KMS-11 (cell line): ENCODE data around the gene HOXB6.

Experiments used
- H2AFZ ChIP-seq: fragments of 200-600 bp; sonication (generic); 2 replicates; pipeline ENCODE4 v1.6.1; 2016; ENCODE audit warnings: antibody characterized with exemption, mixed run types, low read depth
- H3K27ac ChIP-seq: fragments of 200-600 bp; sonication (generic); 2 replicates; pipeline ENCODE4 v1.6.1; 2016; ENCODE audit warnings: mild to moderate bottlenecking, mixed run types
- H3K27me3 ChIP-seq: fragments of 200-600 bp; sonication (generic); 2 replicates; pipeline ENCODE4 v1.6.1; 2017; ENCODE audit warnings: mild to moderate bottlenecking, low read depth, mixed run types, moderate library complexity; ENCODE audit not compliant: insufficient read depth
- H3K36me3 ChIP-seq: fragments of 200-600 bp; sonication (generic); 2 replicates; pipeline ENCODE4 v1.6.1; 2017; ENCODE audit warnings: mild to moderate bottlenecking, mixed run types; ENCODE audit not compliant: insufficient read depth
- H3K4me1 ChIP-seq: fragments of 200-600 bp; sonication (generic); 2 replicates; pipeline ENCODE4 v1.6.1; 2016; ENCODE audit warnings: mild to moderate bottlenecking, low read depth, mixed run types; ENCODE audit not compliant: poor library complexity, severe bottlenecking
- H3K4me2 ChIP-seq: fragments of 200-600 bp; sonication (generic); 2 replicates; pipeline ENCODE4 v1.7.0; 2016; ENCODE audit warnings: mild to moderate bottlenecking, mixed run types
- H3K4me3 ChIP-seq: fragments of 200-600 bp; sonication (generic); IDR thresholded peaks from 2 replicates; pipeline ENCODE4 v1.6.1; 2017; ENCODE audit warnings: low read depth, low read length, mixed read lengths; ENCODE audit not compliant: insufficient read depth
- H3K79me2 ChIP-seq: fragments of 200-600 bp; sonication (generic); 2 replicates; pipeline ENCODE4 v1.6.1; 2016; ENCODE audit warnings: low read depth, mixed run types; ENCODE audit not compliant: insufficient read depth
- H3K9ac ChIP-seq: fragments of 200-600 bp; sonication (generic); 2 replicates; pipeline ENCODE4 v1.6.1; 2016; ENCODE audit warnings: mild to moderate bottlenecking, mixed run types
- H4K20me1 ChIP-seq: fragments of 200-600 bp; sonication (generic); 2 replicates; pipeline ENCODE4 v1.6.1; 2016; ENCODE audit warnings: mild to moderate bottlenecking, mixed run types; ENCODE audit not compliant: insufficient read depth
- CTCF ChIP-seq: fragments of 200-600 bp; sonication (generic); conservative IDR thresholded peaks from 2 replicates; pipeline ENCODE4 v1.6.1; 2017; ENCODE audit warnings: low read depth, mild to moderate bottlenecking, antibody characterized with exemption, low read length, moderate library complexity, mixed read lengths

The HOXB6 gene

GRCh38 chr17:48628649-48629410 lies 24.0 kb upstream of the HOXB6 start:
- no peaks in the 10 kb centered on the region for H4K20me1 ChIP-seq

GRCh38 chr17:48627623-48628521 lies 23.1 kb upstream of the HOXB6 start:
- H3K27ac ChIP-seq: no peak overlapping the region
- H4K20me1 ChIP-seq: no peaks in the 10 kb centered on the region
- H3K4me3 ChIP-seq: no peak overlapping the region
- H3K27me3 ChIP-seq: peaks cover 40% of the 10 kb centered on the region
- H2AFZ ChIP-seq: no peak overlapping the region
- H3K4me2 ChIP-seq: no peak overlapping the region
- H3K36me3 ChIP-seq: no peaks in the 10 kb centered on the region
- H3K79me2 ChIP-seq: no peaks in the 10 kb centered on the region
- H3K9ac ChIP-seq: no peak overlapping the region
- TF ChIP-seq CTCF: no peak
- H3K4me1 ChIP-seq: peaks cover 23% of the 10 kb centered on the region

More at GRCh38 chr17:48628649-48629410, 24.0 kb upstream of the HOXB6 start:
- H3K4me1 ChIP-seq: peaks cover 31% of the 10 kb centered on the region
- H3K27ac ChIP-seq: no peak overlapping the region
- H3K27me3 ChIP-seq: peaks cover 33% of the 10 kb centered on the region
- no peak overlapping the region for H3K4me3 ChIP-seq
- TF ChIP-seq CTCF: no peak
- no peaks in the 10 kb centered on the region for H3K36me3 ChIP-seq
- no peak overlapping the region for H3K9ac ChIP-seq
- H3K4me2 ChIP-seq: no peak overlapping the region
- H2AFZ ChIP-seq: no peak overlapping the region
- H3K79me2 ChIP-seq: no peaks in the 10 kb centered on the region

GRCh38 chr17:48627118-48627597 lies 22.4 kb upstream of the HOXB6 start:
- Histone ChIP-seq H3K27me3 (peaks cover 47% of the 10 kb centered on the region), H2AFZ (peak overlapping the region; percentile 38; the same call in 1 of the 2 replicates), H3K4me1 (peaks cover 16% of the 10 kb centered on the region), H3K36me3 (no peaks in the 10 kb centered on the region), H3K79me2 (no peaks in the 10 kb centered on the region), H3K27ac (no peak overlapping the region), H3K4me3 (no peak overlapping the region), H4K20me1 (no peaks in the 10 kb centered on the region), H3K9ac (no peak overlapping the region; the same call in 1 of the 2 replicates), H3K4me2 (no peak overlapping the region; the same call in 1 of the 2 replicates)
- TF ChIP-seq CTCF: no peak

GRCh38 chr17:48626245-48627117 lies 21.7 kb upstream of the HOXB6 start, which contains the start of gene HOXB9:
TSS of gene HOXB9 (minus strand) at chr17:48626358. CDS start at chr17:48626269, 89 bp downstream.
- Histone ChIP-seq H4K20me1 (no peaks in the 10 kb centered on the region), H3K27ac (peak within 1 kb of the TSS; percentile 53), H3K4me1 (peaks cover 9% of the 10 kb centered on the region), H2AFZ (peak within 1 kb of the TSS; percentile 94), H3K9ac (peak within 1 kb of the TSS; percentile 78), H3K4me2 (peak within 1 kb of the TSS; percentile 89), H3K4me3 (no peak within 1 kb of the TSS), H3K27me3 (peaks cover 49% of the 10 kb centered on the region), H3K36me3 (no peaks in the 10 kb centered on the region), H3K79me2 (no peaks in the 10 kb centered on the region)
- TF ChIP-seq CTCF: no peak
